Type B pancreatic cell (in vitro differentiated cells): ENCODE measurements around the gene MAP2. TPM values are rescaled to one million over a fixed set of nuclear protein-coding genes. Genes with fewer than 3 reads are reported as not detected.

Experiments
- DNase-seq: peaks from one replicate; pipeline ENCODE4 v3.0.0; 2021; ENCODE audit warnings: mixed read lengths; ENCODE audit not compliant: unreplicated experiment; ENCODE audit errors: extremely low spot score
- H3K27ac Mint-ChIP-seq: 2 replicates; pipeline ENCODE4 v1.8.0; 2021; ENCODE audit warnings: mild to moderate bottlenecking, mixed read lengths
- H3K27me3 Mint-ChIP-seq: 2 replicates; pipeline ENCODE4 v1.8.0; 2021; ENCODE audit warnings: mixed read lengths
- H3K36me3 Mint-ChIP-seq: 2 replicates; pipeline ENCODE4 v1.8.0; 2021; ENCODE audit warnings: mixed read lengths
- H3K4me1 Mint-ChIP-seq: one replicate; pipeline ENCODE4 v1.8.0; 2021; ENCODE audit warnings: mixed read lengths; ENCODE audit not compliant: unreplicated experiment
- H3K4me3 Mint-ChIP-seq: 2 replicates; pipeline ENCODE4 v1.8.0; 2021; ENCODE audit warnings: mild to moderate bottlenecking, mixed read lengths
- H3K9me3 Mint-ChIP-seq: 2 replicates; pipeline ENCODE4 v1.8.0; 2021; ENCODE audit warnings: mixed read lengths
- CTCF ChIP-seq: fragments of 200-600 bp; sonication (generic); conservative IDR thresholded peaks from 2 replicates; pipeline ENCODE4 v1.5.0; 2021; ENCODE audit warnings: antibody characterized with exemption, mild to moderate bottlenecking
- total RNA-seq: library from RNA; stranded (reverse); gene quantifications from 2 replicates; pipeline ENCODE4 v1.2.1, GENCODE V29; 2021; ENCODE audit warnings: low replicate concordance

MAP2 gene
- total RNA-seq, 1 donor from 2014 or later: 37.5 TPM

- no peak for TF ChIP-seq CTCF
- Mint-ChIP-seq H3K27ac (no peak overlapping the region), H3K27me3 (no peaks in the 10 kb centered on the region), H3K9me3 (no peaks in the 10 kb centered on the region), H3K36me3 (no peaks in the 10 kb centered on the region), H3K4me1 (no peaks in the 10 kb centered on the region), H3K4me3 (no peak overlapping the region)
- no peak for DNase-seq
These were observed 19.1 kb downstream of the MAP2 start for GRCh38 chr2:209442939-209443338.

- no peaks in the 10 kb centered on the region for H3K36me3 Mint-ChIP-seq
- DNase-seq: no peak
These were observed 21.6 kb downstream of the MAP2 start for GRCh38 chr2:209445485-209445884.

GRCh38 chr2:209451209-209451834 is 27.5 kb downstream of the MAP2 start:
- no peak for DNase-seq
- TF ChIP-seq CTCF: no peak
- Mint-ChIP-seq H3K4me1 (no peaks in the 10 kb centered on the region), H3K9me3 (no peaks in the 10 kb centered on the region), H3K4me3 (no peak overlapping the region), H3K27ac (no peak overlapping the region), H3K27me3 (no peaks in the 10 kb centered on the region), H3K36me3 (no peaks in the 10 kb centered on the region)

More at GRCh38 chr2:209445485-209445884, 21.6 kb downstream of the MAP2 start:
- Mint-ChIP-seq H3K4me3 (no peak overlapping the region), H3K27me3 (no peaks in the 10 kb centered on the region), H3K9me3 (no peaks in the 10 kb centered on the region), H3K4me1 (no peaks in the 10 kb centered on the region), H3K27ac (no peak overlapping the region)
- TF ChIP-seq CTCF: no peak

- H3K27me3 Mint-ChIP-seq: no peaks in the 10 kb centered on the region
- DNase-seq: no peak
- no peak for TF ChIP-seq CTCF
- no peaks in the 10 kb centered on the region for H3K9me3 Mint-ChIP-seq
- no peaks in the 10 kb centered on the region for H3K36me3 Mint-ChIP-seq
- H3K4me3 Mint-ChIP-seq: no peak overlapping the region
- no peak overlapping the region for H3K27ac Mint-ChIP-seq
- no peaks in the 10 kb centered on the region for H3K4me1 Mint-ChIP-seq
These were observed 32.6 kb downstream of the MAP2 start for GRCh38 chr2:209456489-209456888.

GRCh38 chr2:209458008-209458979 is 34.4 kb downstream of the MAP2 start:
- DNase-seq: no peak
- Mint-ChIP-seq H3K4me1 (no peaks in the 10 kb centered on the region), H3K27ac (no peak overlapping the region), H3K4me3 (no peak overlapping the region), H3K36me3 (no peaks in the 10 kb centered on the region), H3K27me3 (no peaks in the 10 kb centered on the region), H3K9me3 (no peaks in the 10 kb centered on the region)
- no peak for TF ChIP-seq CTCF
